Suprapubic skin (tissue), 4 donors: Measurements from ENCODE around the gene TRPM1.

ENCODE experiments used
- EP300 ChIP-seq: sonication (generic); formaldehyde crosslinking; IDR thresholded peaks from one replicate; pipeline ENCODE4 v1.6.1; 2017; ENCODE audit warnings: antibody characterized with exemption
- POLR2A ChIP-seq, 2 donors: fragments of 450-650 bp; IDR thresholded peaks; one replicate each; pipeline ENCODE4 v1.6.1; 2017; ENCODE audit warnings: antibody characterized with exemption in 2 of 2, mild to moderate bottlenecking in 2 of 2, moderate library complexity in 2 of 2
- POLR2AphosphoS5 ChIP-seq, 3 donors: sonication (generic); formaldehyde crosslinking; IDR thresholded peaks; one replicate each; pipeline ENCODE4 v1.6.1; 2017; ENCODE audit warnings: antibody characterized with exemption in 3 of 3
- TF ChIP-seq, protein P1 (sequence below), 2 donors: fragments of 200-600 bp in 1 of 2; fragments of 450-650 bp in 1 of 2; sonication (generic) in 1 of 2; IDR thresholded peaks; one replicate each; pipeline ENCODE4 v1.5.1; 2016 to 2019; ENCODE audit warnings: antibody characterized with exemption in 2 of 2, mild to moderate bottlenecking in 1 of 2, moderate library complexity in 1 of 2

DNA sequence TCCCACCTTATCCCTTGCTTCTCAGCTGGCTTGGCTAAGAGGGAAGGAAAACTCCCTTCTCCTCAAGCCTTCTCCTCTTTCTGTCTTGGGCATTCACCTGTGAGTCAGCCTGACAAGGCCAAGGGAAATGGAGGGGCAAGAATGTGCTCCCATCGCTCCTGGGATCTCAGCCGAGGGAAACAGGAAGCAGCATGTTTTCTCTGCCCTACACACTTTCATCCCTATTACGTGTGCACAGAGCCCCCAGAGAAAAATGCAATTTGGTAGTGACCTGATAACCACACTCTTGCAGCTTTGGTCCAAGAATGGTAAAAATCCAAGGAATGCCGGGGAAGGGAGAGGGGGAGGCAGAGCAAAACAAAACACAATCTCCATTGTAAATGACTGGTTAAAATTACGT lies 77.2 kb downstream of the TRPM1 start:
- TF ChIP-seq, protein P1, sequence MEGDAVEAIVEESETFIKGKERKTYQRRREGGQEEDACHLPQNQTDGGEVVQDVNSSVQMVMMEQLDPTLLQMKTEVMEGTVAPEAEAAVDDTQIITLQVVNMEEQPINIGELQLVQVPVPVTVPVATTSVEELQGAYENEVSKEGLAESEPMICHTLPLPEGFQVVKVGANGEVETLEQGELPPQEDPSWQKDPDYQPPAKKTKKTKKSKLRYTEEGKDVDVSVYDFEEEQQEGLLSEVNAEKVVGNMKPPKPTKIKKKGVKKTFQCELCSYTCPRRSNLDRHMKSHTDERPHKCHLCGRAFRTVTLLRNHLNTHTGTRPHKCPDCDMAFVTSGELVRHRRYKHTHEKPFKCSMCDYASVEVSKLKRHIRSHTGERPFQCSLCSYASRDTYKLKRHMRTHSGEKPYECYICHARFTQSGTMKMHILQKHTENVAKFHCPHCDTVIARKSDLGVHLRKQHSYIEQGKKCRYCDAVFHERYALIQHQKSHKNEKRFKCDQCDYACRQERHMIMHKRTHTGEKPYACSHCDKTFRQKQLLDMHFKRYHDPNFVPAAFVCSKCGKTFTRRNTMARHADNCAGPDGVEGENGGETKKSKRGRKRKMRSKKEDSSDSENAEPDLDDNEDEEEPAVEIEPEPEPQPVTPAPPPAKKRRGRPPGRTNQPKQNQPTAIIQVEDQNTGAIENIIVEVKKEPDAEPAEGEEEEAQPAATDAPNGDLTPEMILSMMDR (IDR thresholded peaks at IDR 0.05), result no peak
- no peak for TF ChIP-seq POLR2AphosphoS5 (IDR thresholded peaks at IDR 0.05)
- no peak for TF ChIP-seq POLR2A (IDR thresholded peaks at IDR 0.05)
- no peak for TF ChIP-seq EP300
